Nephron (organoid): ENCODE data around the gene NLN.

Experiments used
- H3K27ac Mint-ChIP-seq, 3 experiments: 2 replicates each; pipeline ENCODE4 v1.8.0; 2020; ENCODE audit warnings: mixed read lengths in 3 of 3, mild to moderate bottlenecking in 2 of 3, moderate library complexity in 1 of 3
- H3K27me3 Mint-ChIP-seq: 2 replicates; pipeline ENCODE4 v1.8.0; 2021; ENCODE audit warnings: low read depth, mild to moderate bottlenecking, moderate library complexity, mixed read lengths
- H3K36me3 Mint-ChIP-seq: 2 replicates; pipeline ENCODE4 v1.8.0; 2020; ENCODE audit warnings: low read depth, mixed read lengths
- H3K4me1 Mint-ChIP-seq: 2 replicates; pipeline ENCODE4 v1.8.0; 2020; ENCODE audit warnings: mixed read lengths
- H3K4me3 Mint-ChIP-seq, 3 experiments: 2 replicates each; pipeline ENCODE4 v1.8.0; 2020; ENCODE audit warnings: mild to moderate bottlenecking in 3 of 3, mixed read lengths in 3 of 3, moderate library complexity in 2 of 3
- H3K9me3 Mint-ChIP-seq: 2 replicates; pipeline ENCODE4 v1.8.0; 2020; ENCODE audit warnings: mixed read lengths
- TF ChIP-seq, protein P1 (sequence below), 3 experiments: fragments of 200-600 bp; sonication (generic); IDR thresholded peaks; one replicate each; pipeline ENCODE4 v1.5.0; 2021; ENCODE audit warnings: antibody characterized with exemption in 3 of 3; ENCODE audit not compliant: unreplicated experiment in 3 of 3

The NLN gene

DNA sequence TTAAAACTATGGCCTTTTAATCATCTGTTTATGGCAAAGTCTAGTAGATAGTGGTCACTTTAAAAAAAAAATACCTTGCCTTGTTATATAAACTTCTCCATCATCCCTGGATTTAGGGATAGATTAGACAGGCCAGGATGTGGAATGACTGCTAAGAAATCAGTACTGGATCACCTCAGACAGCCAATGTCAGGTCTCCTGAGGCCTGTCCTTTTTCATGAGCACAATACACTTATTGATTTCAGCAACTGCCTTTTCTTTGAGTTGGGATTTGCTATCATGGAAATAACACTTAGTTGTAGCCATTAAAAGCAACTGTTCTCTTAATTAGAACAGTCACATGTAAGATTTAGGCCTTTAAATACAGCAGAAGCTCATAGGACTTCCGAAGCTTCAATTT is 77.9 kb downstream of the NLN start:
- H3K27me3 Mint-ChIP-seq = no peaks in the 10 kb centered on the region
- peaks cover 38% of the 10 kb centered on the region for H3K36me3 Mint-ChIP-seq
- H3K4me3 Mint-ChIP-seq = no peak overlapping the region
- H3K27ac Mint-ChIP-seq = no peak overlapping the region
- no peaks in the 10 kb centered on the region for H3K4me1 Mint-ChIP-seq
- H3K9me3 Mint-ChIP-seq = peaks cover 2% of the 10 kb centered on the region
- TF ChIP-seq, protein P1, sequence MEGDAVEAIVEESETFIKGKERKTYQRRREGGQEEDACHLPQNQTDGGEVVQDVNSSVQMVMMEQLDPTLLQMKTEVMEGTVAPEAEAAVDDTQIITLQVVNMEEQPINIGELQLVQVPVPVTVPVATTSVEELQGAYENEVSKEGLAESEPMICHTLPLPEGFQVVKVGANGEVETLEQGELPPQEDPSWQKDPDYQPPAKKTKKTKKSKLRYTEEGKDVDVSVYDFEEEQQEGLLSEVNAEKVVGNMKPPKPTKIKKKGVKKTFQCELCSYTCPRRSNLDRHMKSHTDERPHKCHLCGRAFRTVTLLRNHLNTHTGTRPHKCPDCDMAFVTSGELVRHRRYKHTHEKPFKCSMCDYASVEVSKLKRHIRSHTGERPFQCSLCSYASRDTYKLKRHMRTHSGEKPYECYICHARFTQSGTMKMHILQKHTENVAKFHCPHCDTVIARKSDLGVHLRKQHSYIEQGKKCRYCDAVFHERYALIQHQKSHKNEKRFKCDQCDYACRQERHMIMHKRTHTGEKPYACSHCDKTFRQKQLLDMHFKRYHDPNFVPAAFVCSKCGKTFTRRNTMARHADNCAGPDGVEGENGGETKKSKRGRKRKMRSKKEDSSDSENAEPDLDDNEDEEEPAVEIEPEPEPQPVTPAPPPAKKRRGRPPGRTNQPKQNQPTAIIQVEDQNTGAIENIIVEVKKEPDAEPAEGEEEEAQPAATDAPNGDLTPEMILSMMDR (IDR thresholded peaks at IDR 0.05; ENCODE audit: unreplicated experiment in 3 of 3) = no peak

DNA sequence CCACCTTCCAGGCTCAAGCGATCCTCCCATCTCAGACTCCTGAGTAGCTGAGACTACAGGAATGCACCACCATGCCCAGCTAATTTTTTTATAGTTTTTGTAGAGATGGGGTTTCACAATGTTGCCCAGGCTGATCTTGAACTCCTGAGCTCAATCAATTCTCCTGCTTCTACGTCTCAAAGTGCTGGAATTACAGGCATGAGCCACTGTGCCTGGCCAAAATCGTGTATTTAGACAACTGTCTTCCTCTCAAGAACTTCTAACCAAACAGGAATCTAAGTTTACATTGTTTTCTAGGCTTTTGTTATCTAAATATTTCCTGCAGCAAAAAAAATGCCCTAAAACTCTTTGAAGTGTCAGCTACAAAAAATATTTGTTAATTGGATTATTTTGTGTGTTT is 78.8 kb downstream of the NLN start:
- Mint-ChIP-seq H3K27ac (no peak overlapping the region), H3K36me3 (peaks cover 47% of the 10 kb centered on the region)

DNA sequence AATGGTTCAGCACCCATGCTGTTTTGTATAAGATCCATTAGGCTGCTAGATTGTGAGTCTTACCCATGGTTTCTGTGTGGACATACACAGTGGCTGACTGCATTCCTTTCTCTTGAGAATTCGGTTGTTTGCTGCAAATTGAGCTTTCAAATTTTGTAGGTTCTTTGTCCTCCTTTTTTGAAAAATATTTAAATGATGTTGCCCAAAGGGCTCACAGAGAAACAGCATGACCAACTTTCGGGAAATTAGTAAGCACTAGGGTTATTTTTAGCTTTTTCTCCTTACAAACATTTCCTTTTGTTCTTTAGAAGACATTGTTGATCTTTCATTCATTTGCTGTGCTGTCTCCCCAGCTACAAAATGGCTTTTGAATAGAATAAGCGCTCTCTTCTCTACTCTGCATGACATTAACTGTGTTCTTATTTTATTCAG is 79.4 kb downstream of the NLN start:
- Mint-ChIP-seq H3K9me3 (peaks cover 2% of the 10 kb centered on the region), H3K4me1 (no peaks in the 10 kb centered on the region), H3K27me3 (no peaks in the 10 kb centered on the region), H3K4me3 (no peak overlapping the region), H3K27ac (no peak overlapping the region), H3K36me3 (peaks cover 53% of the 10 kb centered on the region)
- TF ChIP-seq, protein P1 (IDR thresholded peaks at IDR 0.05; ENCODE audit: unreplicated experiment in 3 of 3) = no peak

More for the DNA sequence above, 78.8 kb downstream of the NLN start:
- Mint-ChIP-seq H3K4me1 (no peaks in the 10 kb centered on the region), H3K9me3 (peaks cover 2% of the 10 kb centered on the region), H3K27me3 (no peaks in the 10 kb centered on the region), H3K4me3 (no peak overlapping the region)
- TF ChIP-seq, protein P1 (IDR thresholded peaks at IDR 0.05; ENCODE audit: unreplicated experiment in 3 of 3) = no peak

DNA sequence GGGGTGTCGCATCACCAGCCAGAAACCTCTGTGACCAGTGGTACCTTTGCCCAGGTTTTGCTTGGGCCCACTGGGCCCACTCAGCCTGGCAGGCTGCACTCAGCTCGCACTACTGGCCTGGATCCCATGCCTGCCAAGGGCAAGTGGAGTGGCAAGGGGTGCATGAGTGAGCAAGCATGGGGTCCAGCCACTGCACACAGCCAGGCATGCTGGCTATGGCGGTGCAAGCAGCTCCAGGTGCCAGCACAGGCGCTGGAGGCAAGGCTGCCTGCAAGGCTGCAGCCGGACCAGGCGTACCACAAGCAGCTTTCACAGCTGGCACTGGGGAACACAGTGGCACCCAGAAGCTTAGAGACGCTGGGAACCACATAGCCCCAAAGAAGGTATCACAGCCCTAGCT is 80.1 kb downstream of the NLN start:
- H3K4me3 Mint-ChIP-seq = no peak overlapping the region

DNA sequence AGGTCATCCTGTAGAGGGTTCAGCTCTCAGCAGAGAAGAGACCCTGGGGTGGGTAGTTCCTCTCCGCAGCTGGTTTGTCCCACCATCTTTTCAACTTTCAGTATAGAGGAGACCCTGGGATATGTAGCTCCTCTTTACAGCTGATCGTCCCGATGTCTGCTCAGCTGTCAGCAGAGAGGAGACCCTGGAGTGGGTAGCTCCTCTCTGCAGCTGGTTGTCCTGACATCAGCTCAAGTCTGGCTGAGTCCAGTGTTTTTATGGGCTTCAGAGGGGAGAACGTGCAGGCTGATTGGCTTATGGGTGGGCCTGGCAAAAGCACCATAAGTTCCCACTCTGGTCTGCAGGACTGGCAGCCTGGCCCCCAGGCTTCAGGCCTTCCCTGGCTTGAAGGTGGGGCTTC is 80.8 kb downstream of the NLN start:
- Mint-ChIP-seq H3K36me3 (peaks cover 49% of the 10 kb centered on the region), H3K9me3 (peaks cover 2% of the 10 kb centered on the region), H3K27me3 (no peaks in the 10 kb centered on the region), H3K4me3 (no peak overlapping the region), H3K4me1 (no peaks in the 10 kb centered on the region), H3K27ac (no peak overlapping the region)
- TF ChIP-seq, protein P1 (IDR thresholded peaks at IDR 0.05; ENCODE audit: unreplicated experiment in 3 of 3) = no peak

More for the DNA sequence above, 80.1 kb downstream of the NLN start:
- H3K27me3 Mint-ChIP-seq = no peaks in the 10 kb centered on the region
- no peaks in the 10 kb centered on the region for H3K4me1 Mint-ChIP-seq
- peaks cover 53% of the 10 kb centered on the region for H3K36me3 Mint-ChIP-seq
- H3K9me3 Mint-ChIP-seq = peaks cover 2% of the 10 kb centered on the region
- TF ChIP-seq, protein P1 (IDR thresholded peaks at IDR 0.05; ENCODE audit: unreplicated experiment in 3 of 3) = no peak
- no peak overlapping the region for H3K27ac Mint-ChIP-seq

DNA sequence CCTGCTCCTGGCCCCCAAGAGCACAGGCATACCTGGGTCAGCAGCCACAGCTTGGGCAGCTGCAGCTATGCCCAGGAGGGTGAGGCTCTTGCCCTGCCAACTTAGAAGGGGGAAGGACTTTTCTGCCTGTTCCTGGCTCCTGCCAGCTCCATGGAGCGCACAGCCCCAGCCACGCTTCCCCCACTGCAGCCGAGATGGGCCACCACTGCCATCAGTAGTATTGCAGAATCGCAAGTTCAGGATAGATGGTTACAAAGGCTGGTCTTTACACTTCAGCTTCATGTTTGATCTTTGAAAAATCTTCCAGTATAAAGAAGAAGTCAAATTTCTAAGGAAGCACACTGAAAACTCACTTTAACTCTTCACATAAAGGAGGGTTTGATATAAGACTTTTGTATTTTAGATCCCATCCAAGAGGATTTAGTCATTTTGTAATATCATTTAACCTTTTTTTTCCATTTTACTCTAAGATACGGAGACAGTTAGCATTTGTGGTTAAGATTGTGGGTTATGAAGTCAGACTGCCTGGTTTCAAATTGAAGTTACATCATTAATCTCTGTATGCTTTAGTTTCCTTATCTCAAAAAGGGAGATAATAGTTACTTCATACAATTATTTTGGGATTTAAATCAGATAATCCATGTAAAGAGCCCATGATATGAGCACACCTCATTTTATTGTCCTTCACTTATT is 81.8 kb downstream of the NLN start:
- no peaks in the 10 kb centered on the region for H3K4me1 Mint-ChIP-seq
- H3K27me3 Mint-ChIP-seq = no peaks in the 10 kb centered on the region
- H3K36me3 Mint-ChIP-seq = peaks cover 55% of the 10 kb centered on the region
- H3K9me3 Mint-ChIP-seq = peaks cover 2% of the 10 kb centered on the region
- no peak overlapping the region for H3K4me3 Mint-ChIP-seq
- TF ChIP-seq, protein P1 (IDR thresholded peaks at IDR 0.05; ENCODE audit: unreplicated experiment in 3 of 3) = no peak
- no peak overlapping the region for H3K27ac Mint-ChIP-seq
